Fibroblast of pulmonary artery (primary cell): ENCODE results near the gene USPL1.

Experiments
- DNase-seq: peaks from one replicate; pipeline ENCODE4 v3.0.0-alpha.2; 2010; ENCODE audit warnings: low read depth
- H3K4me3 ChIP-seq: replicated peaks from 2 replicates; pipeline ENCODE4 v1.5.1; 2011; ENCODE audit warnings: low read depth, mild to moderate bottlenecking, control low read depth, low read length, moderate library complexity
- TF ChIP-seq, protein P1 (sequence below): IDR thresholded peaks from 2 replicates; pipeline ENCODE4 v1.5.1; 2011; ENCODE audit warnings: mild to moderate bottlenecking, control low read depth, low read length, inconsistent platforms; ENCODE audit errors: missing control alignments

Gene USPL1

DNA sequence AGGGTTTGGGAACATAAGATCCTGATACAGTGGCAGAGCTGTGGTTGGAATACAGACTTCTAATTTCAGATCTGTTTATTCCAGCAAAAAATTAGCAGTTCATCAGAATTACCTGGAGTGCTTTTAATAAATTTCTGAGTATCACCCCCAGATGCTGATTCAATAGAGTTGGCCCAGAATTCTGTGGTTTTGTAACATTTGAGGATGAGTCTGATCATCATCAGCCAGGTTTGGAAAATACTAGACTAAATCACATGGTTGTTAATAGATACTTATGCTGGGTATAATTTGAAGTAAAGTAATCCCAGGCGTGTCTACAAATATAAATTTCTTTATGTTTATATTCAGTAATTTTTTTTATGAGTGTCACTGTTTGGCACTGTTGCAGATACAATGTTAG is 4.8 kb downstream of the USPL1 start:
- H3K4me3 ChIP-seq, result no peak overlapping the region
- DNase-seq, result no peak
- TF ChIP-seq, protein P1, sequence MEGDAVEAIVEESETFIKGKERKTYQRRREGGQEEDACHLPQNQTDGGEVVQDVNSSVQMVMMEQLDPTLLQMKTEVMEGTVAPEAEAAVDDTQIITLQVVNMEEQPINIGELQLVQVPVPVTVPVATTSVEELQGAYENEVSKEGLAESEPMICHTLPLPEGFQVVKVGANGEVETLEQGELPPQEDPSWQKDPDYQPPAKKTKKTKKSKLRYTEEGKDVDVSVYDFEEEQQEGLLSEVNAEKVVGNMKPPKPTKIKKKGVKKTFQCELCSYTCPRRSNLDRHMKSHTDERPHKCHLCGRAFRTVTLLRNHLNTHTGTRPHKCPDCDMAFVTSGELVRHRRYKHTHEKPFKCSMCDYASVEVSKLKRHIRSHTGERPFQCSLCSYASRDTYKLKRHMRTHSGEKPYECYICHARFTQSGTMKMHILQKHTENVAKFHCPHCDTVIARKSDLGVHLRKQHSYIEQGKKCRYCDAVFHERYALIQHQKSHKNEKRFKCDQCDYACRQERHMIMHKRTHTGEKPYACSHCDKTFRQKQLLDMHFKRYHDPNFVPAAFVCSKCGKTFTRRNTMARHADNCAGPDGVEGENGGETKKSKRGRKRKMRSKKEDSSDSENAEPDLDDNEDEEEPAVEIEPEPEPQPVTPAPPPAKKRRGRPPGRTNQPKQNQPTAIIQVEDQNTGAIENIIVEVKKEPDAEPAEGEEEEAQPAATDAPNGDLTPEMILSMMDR, result no peak

DNA sequence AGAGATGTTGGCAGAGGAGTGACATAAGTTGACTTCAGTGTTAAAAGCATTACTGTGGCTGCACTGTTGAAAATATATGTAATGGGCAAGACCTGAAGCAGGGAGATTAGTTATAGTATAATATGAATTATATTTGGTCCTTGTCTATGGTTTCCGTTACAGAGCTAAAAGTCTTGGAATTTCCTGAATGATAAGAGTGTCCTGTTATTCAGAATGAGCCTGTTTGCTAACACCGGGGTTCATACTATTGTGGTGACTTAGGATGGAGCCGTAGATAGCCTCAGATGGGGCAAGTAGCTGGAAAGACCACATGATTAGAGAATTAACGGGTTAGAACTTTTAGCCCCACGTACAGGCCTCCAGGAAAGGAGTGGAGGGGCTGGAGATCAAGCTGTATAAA is 5.7 kb downstream of the USPL1 start:
- peak overlapping the region; percentile 13 for H3K4me3 ChIP-seq
- TF ChIP-seq, protein P1, result no peak
- peak; percentile 75 for DNase-seq

DNA sequence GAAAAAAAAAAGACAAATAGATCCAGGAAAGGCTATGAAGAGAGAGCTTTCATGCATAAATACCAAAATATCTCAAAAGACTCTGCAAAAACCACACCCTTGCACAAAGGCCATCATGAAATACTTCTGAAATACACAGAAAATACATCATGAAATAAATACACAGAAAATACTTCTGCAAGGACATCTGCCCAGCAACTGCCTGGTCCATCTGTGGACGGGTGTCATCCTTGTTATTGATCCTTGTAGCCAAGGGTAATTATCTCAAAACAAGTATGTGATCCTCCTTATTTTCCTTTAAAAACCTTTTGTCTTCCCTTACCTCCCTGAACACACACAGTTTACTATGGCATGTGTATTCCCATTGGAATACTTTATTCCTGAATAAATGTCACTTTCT is 6.9 kb downstream of the USPL1 start:
- H3K4me3 ChIP-seq, result no peak overlapping the region
- TF ChIP-seq, protein P1, result no peak
- DNase-seq, result no peak

DNA sequence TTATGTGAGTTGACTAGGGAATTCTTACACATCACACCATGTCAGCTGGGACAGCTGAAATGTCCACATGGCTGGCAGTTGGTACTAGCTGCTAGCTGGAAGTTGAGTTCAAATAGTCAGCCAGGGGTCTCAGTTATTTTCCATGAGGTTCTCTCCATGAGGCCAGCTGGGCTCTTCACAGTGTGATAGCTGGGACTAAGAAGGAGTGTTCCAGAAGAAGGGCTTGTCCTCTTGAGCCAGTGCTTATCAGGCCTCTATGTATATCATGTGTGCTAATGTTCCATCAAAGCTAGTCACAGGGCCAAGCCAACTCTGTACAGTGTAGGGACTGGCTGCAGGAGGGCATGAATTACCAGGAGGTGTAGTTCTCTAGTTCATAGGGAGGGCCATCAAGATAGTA is 11.8 kb downstream of the USPL1 start:
- TF ChIP-seq, protein P1, result no peak
- DNase-seq, result no peak
- no peak overlapping the region for H3K4me3 ChIP-seq

DNA sequence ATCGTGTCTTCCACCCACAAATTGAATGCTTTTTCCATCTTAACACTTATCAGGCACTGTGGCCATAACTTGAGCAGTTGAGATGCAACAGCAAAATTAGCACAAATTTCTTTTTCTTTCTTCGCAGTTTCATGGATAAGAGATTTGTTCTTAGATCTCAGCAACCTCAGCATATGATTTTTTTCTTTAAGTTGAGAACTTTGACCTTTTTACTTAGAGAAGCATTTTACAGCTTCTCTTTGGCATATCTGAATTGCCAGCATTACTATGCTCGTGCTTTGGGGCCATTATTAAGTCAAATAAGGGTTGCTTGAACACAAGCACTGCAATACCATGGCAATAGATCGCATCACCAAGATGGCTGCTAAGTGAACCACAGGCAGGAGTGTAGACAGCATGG is 16.1 kb downstream of the USPL1 start:
- DNase-seq, result no peak
- TF ChIP-seq, protein P1, result no peak
- no peak overlapping the region for H3K4me3 ChIP-seq

DNA sequence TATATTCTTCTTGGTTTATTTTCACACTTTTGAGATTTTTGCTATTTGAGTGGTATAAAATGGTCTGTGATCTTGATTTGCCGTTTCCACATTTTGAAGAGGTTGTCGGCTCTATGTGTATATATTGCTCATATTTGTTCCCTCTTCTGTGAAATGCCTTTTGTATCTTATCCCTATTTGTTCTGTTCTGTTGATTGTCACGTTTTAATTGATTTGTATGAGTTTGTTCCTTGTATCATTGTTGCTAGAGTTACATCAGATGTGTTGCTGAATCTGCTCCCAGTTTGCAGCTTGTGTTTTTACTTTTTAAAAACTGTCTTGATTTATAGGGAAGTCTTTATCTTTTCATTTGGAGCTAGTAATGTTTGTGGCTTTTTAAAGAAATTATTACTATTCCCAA is 17.1 kb downstream of the USPL1 start:
- no peak overlapping the region for H3K4me3 ChIP-seq
- TF ChIP-seq, protein P1, result no peak
- no peak for DNase-seq

DNA sequence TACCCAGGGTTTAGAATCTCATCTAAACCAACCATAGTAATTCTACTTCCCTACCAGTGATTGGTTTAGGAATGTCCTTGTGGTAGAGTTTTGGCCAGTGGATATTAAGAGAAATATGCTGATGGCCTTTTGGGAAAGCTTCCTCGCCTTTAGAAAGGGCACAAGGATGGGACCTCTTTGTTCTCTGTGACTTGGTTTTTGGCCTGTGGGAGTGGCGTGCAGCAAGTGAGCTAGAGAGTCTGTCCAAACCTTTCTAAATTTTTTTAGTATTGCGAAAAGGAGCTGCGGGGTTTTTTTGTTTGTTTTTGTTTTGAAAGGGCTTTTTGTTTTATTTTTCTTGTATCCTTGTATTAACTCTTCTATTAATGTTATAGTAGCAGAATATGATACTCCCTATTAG is 20.6 kb downstream of the USPL1 start:
- no peak overlapping the region for H3K4me3 ChIP-seq
- TF ChIP-seq, protein P1, result no peak
- no peak for DNase-seq
